SJSA1 (cell line): ENCODE measurements around the gene DOCK3. TPM values are rescaled to one million over a fixed set of nuclear protein-coding genes. Genes with fewer than 3 reads are reported as not detected.
"Not testable (repeated sequence)": the region's sequence is repeated elsewhere in the genome, so short reads cannot be mapped to it uniquely, and the experiment has no call there.

Experiments used
- DNase-seq, 2 experiments: peaks; one replicate each; pipeline ENCODE4 v3.0.0-alpha.2; 2015 to 2020; ENCODE audit warnings: low spot score in 2 of 2, low read depth in 1 of 2
- H3K27ac ChIP-seq: fragments of 250-450 bp; sonication (Bioruptor Pico); 2 replicates; pipeline ENCODE4 v1.5.1; 2020; ENCODE audit warnings: mild to moderate bottlenecking, moderate library complexity
- H3K27me3 ChIP-seq: fragments of 250-450 bp; sonication (Bioruptor Pico); replicated peaks from 2 replicates; pipeline ENCODE4 v1.5.1; 2020; ENCODE audit warnings: mild to moderate bottlenecking, moderate library complexity
- H3K36me3 ChIP-seq: fragments of 250-450 bp; sonication (Bioruptor Pico); 2 replicates; pipeline ENCODE4 v1.5.1; 2020; ENCODE audit warnings: mild to moderate bottlenecking
- H3K4me1 ChIP-seq: fragments of 250-450 bp; sonication (Bioruptor Pico); replicated peaks from 2 replicates; pipeline ENCODE4 v1.6.1; 2021; ENCODE audit warnings: mild to moderate bottlenecking
- H3K4me3 ChIP-seq: fragments of 250-450 bp; sonication (Bioruptor Pico); 2 replicates; pipeline ENCODE4 v1.5.1; 2020; ENCODE audit warnings: mild to moderate bottlenecking
- H3K9me3 ChIP-seq: fragments of 250-450 bp; sonication (Bioruptor Pico); replicated peaks from 2 replicates; pipeline ENCODE4 v1.5.1; 2020; ENCODE audit warnings: mild to moderate bottlenecking
- total RNA-seq: library from RNA; depleted of rRNA; stranded (reverse); fragments of >200 nt; shearing (Covaris generic); gene quantifications from 2 replicates; pipeline ENCODE4 v1.2.3, GENCODE V29; 2014

Gene DOCK3
- total RNA-seq, 1 experiment from 2014 or later = 0.29 TPM

DNA sequence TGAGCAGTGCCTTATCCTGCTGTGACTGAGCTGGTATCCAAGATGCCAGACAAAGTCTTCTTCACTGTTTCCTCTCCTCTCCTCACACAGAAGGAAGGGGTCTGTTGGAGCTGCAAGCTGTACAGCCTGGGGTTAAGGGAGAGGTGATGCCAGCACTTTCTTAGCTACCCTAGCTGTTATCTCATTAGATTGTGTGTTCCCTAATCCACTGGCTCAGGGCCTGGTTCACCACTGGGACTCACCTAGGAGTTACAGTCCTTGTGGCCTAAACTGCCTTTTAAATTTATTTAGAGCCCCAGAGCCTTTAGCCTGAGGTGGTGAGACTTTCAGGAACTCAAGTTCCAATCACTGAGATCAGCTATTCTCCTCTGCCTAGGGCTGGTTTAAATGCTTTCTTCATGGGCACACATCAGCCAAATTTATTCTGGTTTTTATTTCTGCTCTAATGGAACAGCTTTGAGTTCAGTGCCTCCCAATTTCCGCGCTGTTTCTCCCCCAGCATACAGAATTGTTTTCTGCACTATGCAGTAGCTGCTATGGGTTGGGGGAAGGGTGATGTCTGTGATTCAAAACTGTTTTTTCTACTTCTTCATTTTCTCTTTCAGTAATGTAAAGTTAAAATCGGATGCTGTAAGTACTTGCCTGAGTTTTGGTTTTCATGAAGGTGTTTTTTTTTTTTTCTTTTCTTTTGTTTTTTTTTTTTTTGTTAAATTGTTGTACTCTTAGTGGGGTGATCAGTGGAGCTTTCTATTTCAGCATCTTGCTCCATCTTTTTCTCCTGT, 198.8 kb downstream of the DOCK3 start:
- H3K4me1 ChIP-seq = no peaks in the 10 kb centered on the region

GRCh38 chr3:50874876-50875275, 200.1 kb downstream of the DOCK3 start:
- not testable (repeated sequence) for H3K27me3 ChIP-seq, H3K9me3 ChIP-seq, H3K36me3 ChIP-seq, H3K27ac ChIP-seq, H3K4me1 ChIP-seq, DNase-seq, H3K4me3 ChIP-seq

More for the DNA sequence above, 198.8 kb downstream of the DOCK3 start:
- Histone ChIP-seq H3K4me3 (no peak overlapping the region), H3K9me3 (no peaks in the 10 kb centered on the region), H3K36me3 (no peaks in the 10 kb centered on the region), H3K27me3 (no peaks in the 10 kb centered on the region), H3K27ac (no peak overlapping the region)
- DNase-seq = no peak

GRCh38 chr3:50876947-50877346, 202.2 kb downstream of the DOCK3 start:
- no peak for DNase-seq
- Histone ChIP-seq H3K4me3 (no peak overlapping the region), H3K4me1 (no peaks in the 10 kb centered on the region)

GRCh38 chr3:50882733-50883132, 208.0 kb downstream of the DOCK3 start:
- H3K27ac ChIP-seq, H3K27me3 ChIP-seq, H3K4me3 ChIP-seq: not testable (repeated sequence)

More at GRCh38 chr3:50876947-50877346, 202.2 kb downstream of the DOCK3 start:
- H3K36me3 ChIP-seq = no peaks in the 10 kb centered on the region
- H3K9me3 ChIP-seq = no peaks in the 10 kb centered on the region
- H3K27me3 ChIP-seq = no peaks in the 10 kb centered on the region
- H3K27ac ChIP-seq = no peak overlapping the region

DNA sequence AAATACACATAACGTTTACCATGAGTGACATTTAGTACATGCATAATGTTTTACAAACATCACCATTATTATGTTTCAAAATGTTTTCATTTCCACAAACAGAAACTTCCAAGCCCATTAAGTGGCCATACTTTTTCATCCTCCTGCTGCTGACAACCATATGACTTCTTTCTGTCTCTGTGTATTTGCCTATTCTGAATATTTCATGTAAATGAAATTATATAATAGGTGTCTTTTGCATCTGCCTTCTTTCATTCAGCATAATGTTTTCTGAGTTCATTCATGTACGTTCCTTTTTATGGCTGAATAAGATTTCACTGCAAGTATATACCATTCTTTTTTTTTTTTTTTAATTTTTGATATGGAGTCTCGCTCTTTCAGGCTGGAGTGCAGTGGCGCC, 209.0 kb downstream of the DOCK3 start:
- H3K27ac ChIP-seq = no peak overlapping the region
- no peak for DNase-seq
- H3K4me1 ChIP-seq = no peaks in the 10 kb centered on the region
- no peaks in the 10 kb centered on the region for H3K27me3 ChIP-seq
- no peaks in the 10 kb centered on the region for H3K36me3 ChIP-seq
- H3K4me3 ChIP-seq = no peak overlapping the region
- H3K9me3 ChIP-seq = no peaks in the 10 kb centered on the region

More at GRCh38 chr3:50882733-50883132, 208.0 kb downstream of the DOCK3 start:
- H3K4me1 ChIP-seq, DNase-seq, H3K36me3 ChIP-seq, H3K9me3 ChIP-seq: not testable (repeated sequence)

GRCh38 chr3:50885070-50885850, 210.5 kb downstream of the DOCK3 start:
- Histone ChIP-seq H3K27me3 (no peaks in the 10 kb centered on the region), H3K4me3 (no peak overlapping the region), H3K9me3 (no peaks in the 10 kb centered on the region), H3K4me1 (no peaks in the 10 kb centered on the region), H3K27ac (no peak overlapping the region), H3K36me3 (no peaks in the 10 kb centered on the region)
- no peak for DNase-seq

DNA sequence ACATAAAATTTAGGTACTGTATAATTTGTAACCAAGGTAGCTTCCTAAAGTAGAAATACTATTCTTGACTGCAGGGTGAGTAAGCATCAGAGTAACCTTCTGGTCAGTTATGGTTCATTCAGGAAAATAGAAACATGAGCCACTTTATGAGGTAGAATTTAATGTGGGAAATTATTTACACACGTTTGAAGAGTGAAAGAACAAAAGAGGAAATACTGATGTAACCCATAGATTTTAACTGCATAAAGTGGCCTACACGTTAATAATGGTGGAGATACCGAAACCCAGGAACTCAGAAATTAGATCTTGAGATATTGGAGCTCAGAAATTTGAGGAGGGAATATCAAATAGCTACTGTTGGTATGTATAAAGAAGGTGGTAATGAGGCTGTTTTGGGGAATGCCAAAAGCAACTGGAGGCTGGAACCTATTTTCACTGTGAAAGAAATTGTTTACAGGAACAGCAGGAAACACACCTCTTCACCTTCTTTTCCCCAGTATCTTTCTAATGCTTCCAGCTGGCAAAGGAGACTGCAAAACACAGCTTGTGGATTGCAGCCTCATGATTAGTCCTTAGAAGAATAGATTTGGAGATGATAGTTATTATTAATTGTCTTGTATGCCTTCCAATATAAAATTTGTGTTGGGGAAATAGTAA, 216.1 kb downstream of the DOCK3 start:
- H3K27me3 ChIP-seq = no peaks in the 10 kb centered on the region
- H3K27ac ChIP-seq = no peak overlapping the region
- H3K4me3 ChIP-seq = no peak overlapping the region
- H3K36me3 ChIP-seq = no peaks in the 10 kb centered on the region
- DNase-seq = no peak
- no peaks in the 10 kb centered on the region for H3K9me3 ChIP-seq
- no peaks in the 10 kb centered on the region for H3K4me1 ChIP-seq

DNA sequence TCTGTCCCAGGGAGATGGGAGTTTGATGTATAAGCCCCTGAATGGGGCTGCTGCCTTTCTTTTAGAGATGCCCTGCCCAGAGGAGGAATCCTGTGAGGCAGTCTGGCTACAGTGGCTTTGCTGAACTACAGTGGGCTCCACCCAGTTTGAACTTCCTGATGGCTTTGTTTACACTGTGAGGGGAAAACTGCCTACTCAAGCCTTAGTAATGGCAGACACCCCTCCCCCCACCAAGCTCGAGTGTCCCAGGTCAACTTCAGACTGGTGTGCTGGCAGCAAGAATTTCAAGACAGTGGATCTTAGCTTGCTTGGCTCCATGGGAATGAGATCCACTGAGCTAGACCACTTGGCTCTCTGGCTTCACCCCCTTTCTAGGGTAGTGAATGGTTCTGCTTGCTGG, 226.4 kb downstream of the DOCK3 start:
- DNase-seq, H3K27me3 ChIP-seq, H3K27ac ChIP-seq, H3K4me3 ChIP-seq, H3K4me1 ChIP-seq, H3K9me3 ChIP-seq, H3K36me3 ChIP-seq: not testable (repeated sequence)

DNA sequence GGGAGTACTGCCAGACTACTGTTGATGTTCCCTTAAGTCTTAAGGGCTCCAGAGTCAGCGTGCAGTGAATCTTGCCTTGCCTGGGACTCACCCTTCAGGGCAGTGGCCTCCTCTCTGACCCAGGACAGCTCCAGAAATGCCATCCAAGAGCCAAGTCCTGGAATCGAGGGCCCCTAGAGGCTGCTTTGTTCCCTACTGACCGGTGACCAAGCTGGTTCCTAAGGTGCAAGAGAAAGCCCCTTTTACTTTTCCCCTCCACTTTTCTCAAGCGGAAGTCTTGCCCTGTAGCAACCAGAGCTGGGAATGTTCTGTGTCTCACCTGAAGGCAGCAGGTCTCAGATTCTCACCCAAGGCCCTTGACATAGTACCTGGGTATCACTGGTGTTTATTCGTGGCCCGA, 238.0 kb downstream of the DOCK3 start:
- Histone ChIP-seq H3K27me3 (no peaks in the 10 kb centered on the region), H3K4me1 (no peaks in the 10 kb centered on the region), H3K27ac (no peak overlapping the region), H3K4me3 (no peak overlapping the region), H3K9me3 (no peaks in the 10 kb centered on the region), H3K36me3 (no peaks in the 10 kb centered on the region)
- no peak for DNase-seq

GRCh38 chr3:50913260-50913659, 238.5 kb downstream of the DOCK3 start:
- Histone ChIP-seq H3K27ac (no peak overlapping the region), H3K4me3 (no peak overlapping the region), H3K4me1 (no peaks in the 10 kb centered on the region), H3K36me3 (no peaks in the 10 kb centered on the region), H3K9me3 (no peaks in the 10 kb centered on the region), H3K27me3 (no peaks in the 10 kb centered on the region)
- no peak for DNase-seq

DNA sequence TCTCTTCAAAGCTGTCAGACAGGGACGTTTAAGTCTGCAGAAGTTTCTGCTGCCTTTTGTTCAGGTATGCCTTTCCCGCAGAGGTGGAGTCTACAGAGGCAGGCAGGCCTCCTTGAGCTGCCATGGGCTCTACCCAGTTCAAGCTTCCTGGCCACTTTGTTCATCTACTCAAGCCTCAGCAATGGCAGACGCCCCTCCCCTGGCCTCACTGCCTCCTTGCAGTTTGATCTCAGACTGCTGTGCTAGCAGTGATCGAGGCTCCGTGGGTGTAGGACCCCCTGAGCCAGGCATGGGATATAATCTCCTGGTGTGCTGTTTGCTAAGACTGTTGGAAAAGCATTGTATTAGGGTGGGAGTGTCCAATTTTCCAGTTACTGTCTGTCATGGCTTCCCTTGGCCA, 247.3 kb downstream of the DOCK3 start:
- not testable (repeated sequence) for DNase-seq, H3K4me1 ChIP-seq, H3K27me3 ChIP-seq, H3K4me3 ChIP-seq, H3K9me3 ChIP-seq, H3K27ac ChIP-seq, H3K36me3 ChIP-seq

DNA sequence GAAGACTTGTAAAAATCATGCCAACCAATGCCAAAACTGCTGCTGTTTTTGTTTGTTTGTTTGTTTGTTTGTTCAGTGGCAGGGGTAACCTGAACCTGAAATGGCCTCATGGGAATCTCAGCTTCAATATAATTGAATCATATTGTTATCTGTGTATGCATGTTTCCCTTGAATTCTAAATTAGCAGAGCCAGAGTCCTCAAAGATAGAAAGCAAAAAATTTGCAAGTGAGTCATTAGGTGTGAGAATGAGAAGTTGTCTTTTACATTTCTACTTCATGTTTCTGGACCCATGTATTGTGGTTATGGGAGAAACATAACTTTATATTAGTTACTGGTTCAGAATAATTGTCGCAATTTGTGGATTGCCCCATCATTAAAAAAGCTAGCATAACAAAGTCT, 249.2 kb downstream of the DOCK3 start:
- Histone ChIP-seq H3K27me3 (no peaks in the 10 kb centered on the region), H3K36me3 (no peaks in the 10 kb centered on the region), H3K27ac (no peak overlapping the region), H3K4me3 (no peak overlapping the region), H3K9me3 (no peaks in the 10 kb centered on the region), H3K4me1 (no peaks in the 10 kb centered on the region)
- DNase-seq = no peak

GRCh38 chr3:50924638-50925037, 249.9 kb downstream of the DOCK3 start:
- H3K27ac ChIP-seq = no peak overlapping the region
- H3K36me3 ChIP-seq = no peaks in the 10 kb centered on the region
- 0 out of 2 replicates have a peak, but pooled peaks cover 2% of the 10 kb centered on the region for H3K27me3 ChIP-seq
- no peaks in the 10 kb centered on the region for H3K4me1 ChIP-seq
- H3K9me3 ChIP-seq = no peaks in the 10 kb centered on the region
- H3K4me3 ChIP-seq = no peak overlapping the region
- DNase-seq = no peak

- Histone ChIP-seq H3K4me1 (no peaks in the 10 kb centered on the region), H3K4me3 (no peak overlapping the region), H3K27me3 (0 out of 2 replicates have a peak, but pooled peaks cover 6% of the 10 kb centered on the region), H3K36me3 (no peaks in the 10 kb centered on the region), H3K9me3 (no peaks in the 10 kb centered on the region), H3K27ac (no peak overlapping the region)
- DNase-seq = no peak
Measured at GRCh38 chr3:50926868-50927267, 252.1 kb downstream of the DOCK3 start.
